ENCODE data around the gene COL9A1. TPM values are rescaled to one million over a fixed set of nuclear protein-coding genes. Genes with fewer than 3 reads are reported as not detected.

The COL9A1 gene
- total and polyA plus RNA-seq, 9 of the 15 experiments (the other 6 are each of a cell fraction or from before 2014, with no cell fraction given) = 0.01 to 0.13 (median 0.06) TPM; not detected in 1

GRCh38 chr6:70285201-70285600 lies 17.7 kb downstream of the COL9A1 start:
- H3K27ac ChIP-seq (ENCODE audit: extremely low read depth, low read depth, low read length) = no peak overlapping the region
- intact Hi-C loops (cut with micrococcal nuclease) (no loop called here), in situ Hi-C loops (cut with MboI) (no loop called here)
- TF ChIP-seq, protein P1, sequence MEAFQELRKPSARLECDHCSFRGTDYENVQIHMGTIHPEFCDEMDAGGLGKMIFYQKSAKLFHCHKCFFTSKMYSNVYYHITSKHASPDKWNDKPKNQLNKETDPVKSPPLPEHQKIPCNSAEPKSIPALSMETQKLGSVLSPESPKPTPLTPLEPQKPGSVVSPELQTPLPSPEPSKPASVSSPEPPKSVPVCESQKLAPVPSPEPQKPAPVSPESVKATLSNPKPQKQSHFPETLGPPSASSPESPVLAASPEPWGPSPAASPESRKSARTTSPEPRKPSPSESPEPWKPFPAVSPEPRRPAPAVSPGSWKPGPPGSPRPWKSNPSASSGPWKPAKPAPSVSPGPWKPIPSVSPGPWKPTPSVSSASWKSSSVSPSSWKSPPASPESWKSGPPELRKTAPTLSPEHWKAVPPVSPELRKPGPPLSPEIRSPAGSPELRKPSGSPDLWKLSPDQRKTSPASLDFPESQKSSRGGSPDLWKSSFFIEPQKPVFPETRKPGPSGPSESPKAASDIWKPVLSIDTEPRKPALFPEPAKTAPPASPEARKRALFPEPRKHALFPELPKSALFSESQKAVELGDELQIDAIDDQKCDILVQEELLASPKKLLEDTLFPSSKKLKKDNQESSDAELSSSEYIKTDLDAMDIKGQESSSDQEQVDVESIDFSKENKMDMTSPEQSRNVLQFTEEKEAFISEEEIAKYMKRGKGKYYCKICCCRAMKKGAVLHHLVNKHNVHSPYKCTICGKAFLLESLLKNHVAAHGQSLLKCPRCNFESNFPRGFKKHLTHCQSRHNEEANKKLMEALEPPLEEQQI (IDR thresholded peaks at IDR 0.05) = no peak
- no peak for TF ChIP-seq ZNF77 (CRISPR knock-in tag; IDR thresholded peaks at IDR 0.05)
- TF ChIP-seq ZNF212 (CRISPR knock-in tag; IDR thresholded peaks at IDR 0.05) = no peak
- TF ChIP-seq PTTG1 (tag; IDR thresholded peaks at IDR 0.05; ENCODE audit: low read depth) = no peak
- no peak for TF ChIP-seq THAP12 (CRISPR knock-in tag; IDR thresholded peaks at IDR 0.05)
- POLR2A ChIA-PET = interaction anchor here (1.7 kb wide), 1 partner anchor 11 kb away, joined by 4 read pairs; no protein-coding TSS in a partner anchor
- WGBS (ENCODE audit: insufficient coverage, low coverage, missing lambda C conversion rate) = 6% methylated on average over 4 of the region's 4 CpGs
- H3K9ac ChIP-seq (ENCODE audit: insufficient read depth in 1 of 2, low read depth in 2 of 2, low read length in 2 of 2) = no peak overlapping the region
- CTCF ChIA-PET (ENCODE audit: low intra/inter-chr PET ratio) = no interaction called here
- ATAC-seq = no peak
- no peaks in the 10 kb centered on the region for H4K20me1 ChIP-seq (replicated peaks; ENCODE audit: control insufficient read depth, insufficient read depth, low read length)
- H3K27me3 ChIP-seq (ENCODE audit: control insufficient read depth in 2 of 2, insufficient read depth in 2 of 2, low read length in 2 of 2) = peaks cover 17 to 25% of the 10 kb centered on the region in 2 experiments; a peak in 4 of 5 replicates
- no TSS peak for BruUV-seq (replicated peaks)
- H3K36me3 ChIP-seq (ENCODE audit: control insufficient read depth, insufficient read depth, low read length) = no peaks in the 10 kb centered on the region
- FAIRE-seq = no peak
- H3K4me1 ChIP-seq (replicated peaks in 1 of 2; ENCODE audit: control insufficient read depth in 2 of 2, insufficient read depth in 2 of 2, low read length in 2 of 2) = peaks cover 9 to 26% of the 10 kb centered on the region in 2 experiments; a peak in 4 of 5 replicates
- H2AFZ ChIP-seq (ENCODE audit: low read depth, low read length) = no peak overlapping the region
- no peak for DNase-seq (ENCODE audit: extremely low read depth in 1 of 4, low spot score in 3 of 4)
- no peak overlapping the region for H3K4me2 ChIP-seq (ENCODE audit: insufficient read depth, low read length)
- no peaks in the 10 kb centered on the region for H3K9me1 ChIP-seq (ENCODE audit: control insufficient read depth, insufficient read depth, low read length)
- no peaks in the 10 kb centered on the region for H3K79me2 ChIP-seq (ENCODE audit: control insufficient read depth, insufficient read depth, low read length)
- no peaks in the 10 kb centered on the region for H3K9me3 ChIP-seq (replicated peaks; ENCODE audit: control insufficient read depth, insufficient read depth, low read depth, low read length)
- no peak overlapping the region for H3K4me3 ChIP-seq

Data from K562 (cell line).